ENCODE results near the gene DHDH. TPM values are rescaled to one million over a fixed set of nuclear protein-coding genes. Genes with fewer than 3 reads are reported as not detected.

DHDH gene
- total RNA-seq, 1 donor from 2014 or later, result 1.0 TPM

- H3K4me3 Mint-ChIP-seq (ENCODE audit: unreplicated experiment), result peak within 1 kb of the TSS; percentile 93
- H3K27me3 Mint-ChIP-seq (ENCODE audit: unreplicated experiment), result peaks cover 3% of the 10 kb centered on the region
- H3K27ac Mint-ChIP-seq (ENCODE audit: unreplicated experiment), result peak within 1 kb of the TSS; percentile 94
- H3K4me1 Mint-ChIP-seq (ENCODE audit: unreplicated experiment), result peaks cover 29% of the 10 kb centered on the region
- H3K36me3 Mint-ChIP-seq (ENCODE audit: low read depth, unreplicated experiment), result peaks cover 22% of the 10 kb centered on the region
- no peaks in the 10 kb centered on the region for H3K9me3 Mint-ChIP-seq (ENCODE audit: unreplicated experiment)
- DNase-seq (ENCODE audit: low spot score), result peak; percentile 97
- no peak for TF ChIP-seq CTCF (IDR thresholded peaks at IDR 0.05; ENCODE audit: unreplicated experiment)
These were observed 21.3 kb downstream of the DHDH start, which contains the start of gene BAX for GRCh38 chr19:48954595-48955307. Gene BAX (plus strand): TSS chr19:48954875. CDS start chr19:48954929, 54 bp downstream.

DNA sequence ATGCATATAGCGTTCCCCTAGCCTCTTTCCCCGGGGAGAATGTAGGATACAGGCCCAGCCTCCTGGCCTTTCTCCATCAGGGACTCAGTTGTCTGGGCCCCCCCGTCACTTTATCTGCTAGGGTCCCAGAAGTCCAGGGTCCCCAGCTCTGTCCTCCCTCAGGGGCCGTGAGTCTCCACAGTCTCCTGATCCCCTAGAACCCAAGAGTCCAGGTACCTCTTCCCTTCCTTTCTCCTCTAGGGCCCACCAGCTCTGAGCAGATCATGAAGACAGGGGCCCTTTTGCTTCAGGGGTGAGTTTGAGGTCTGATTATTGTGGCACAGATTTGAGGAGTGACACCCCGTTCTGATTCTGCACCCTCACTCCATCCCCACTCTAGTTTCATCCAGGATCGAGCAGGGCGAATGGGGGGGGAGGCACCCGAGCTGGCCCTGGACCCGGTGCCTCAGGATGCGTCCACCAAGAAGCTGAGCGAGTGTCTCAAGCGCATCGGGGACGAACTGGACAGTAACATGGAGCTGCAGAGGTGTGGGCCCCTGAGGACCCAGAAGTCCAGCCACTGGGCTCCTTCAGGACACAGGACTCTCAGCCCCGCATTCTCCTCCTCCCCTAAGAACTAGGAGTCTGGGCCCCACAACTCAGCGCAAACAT, 21.9 kb downstream of the DHDH start:
- DNase-seq (ENCODE audit: low spot score), result no peak
- H3K27me3 Mint-ChIP-seq (ENCODE audit: unreplicated experiment), result peaks cover 3% of the 10 kb centered on the region
- H3K4me1 Mint-ChIP-seq (ENCODE audit: unreplicated experiment), result peaks cover 22% of the 10 kb centered on the region
- peaks cover 22% of the 10 kb centered on the region for H3K36me3 Mint-ChIP-seq (ENCODE audit: low read depth, unreplicated experiment)
- no peaks in the 10 kb centered on the region for H3K9me3 Mint-ChIP-seq (ENCODE audit: unreplicated experiment)
- no peak for TF ChIP-seq CTCF (IDR thresholded peaks at IDR 0.05; ENCODE audit: unreplicated experiment)
- peak overlapping the region; percentile 94 for H3K27ac Mint-ChIP-seq (ENCODE audit: unreplicated experiment)
- H3K4me3 Mint-ChIP-seq (ENCODE audit: unreplicated experiment), result peak overlapping the region; percentile 93

DNA sequence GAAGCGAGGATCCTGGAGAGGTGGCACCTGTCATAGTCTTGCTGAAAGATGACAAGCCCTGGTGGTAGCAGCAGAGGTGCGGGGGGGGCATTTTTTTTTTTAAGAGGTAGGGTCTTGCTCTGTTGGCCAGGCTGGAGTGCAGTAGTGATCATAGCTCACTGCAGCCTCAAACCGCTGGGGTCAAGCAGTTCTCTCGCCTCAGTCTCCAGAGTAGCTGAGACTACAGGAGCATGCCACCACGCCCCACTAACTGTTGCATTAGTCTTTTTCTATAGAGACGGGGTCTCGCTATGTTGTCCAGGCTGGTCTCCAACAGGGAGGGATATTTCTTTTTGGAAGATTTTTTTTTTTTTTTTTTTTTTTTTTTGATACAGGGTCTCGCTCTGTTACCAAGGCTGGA, 24.5 kb downstream of the DHDH start:
- no peak for DNase-seq (ENCODE audit: low spot score)
- Mint-ChIP-seq H3K27me3 (ENCODE audit: unreplicated experiment) (peaks cover 10% of the 10 kb centered on the region), H3K4me3 (ENCODE audit: unreplicated experiment) (peak overlapping the region; percentile 72), H3K27ac (ENCODE audit: unreplicated experiment) (no peak overlapping the region), H3K36me3 (ENCODE audit: low read depth, unreplicated experiment) (peaks cover 26% of the 10 kb centered on the region), H3K4me1 (ENCODE audit: unreplicated experiment) (peaks cover 33% of the 10 kb centered on the region), H3K9me3 (ENCODE audit: unreplicated experiment) (no peaks in the 10 kb centered on the region)
- no peak for TF ChIP-seq CTCF (IDR thresholded peaks at IDR 0.05; ENCODE audit: unreplicated experiment)

DNA sequence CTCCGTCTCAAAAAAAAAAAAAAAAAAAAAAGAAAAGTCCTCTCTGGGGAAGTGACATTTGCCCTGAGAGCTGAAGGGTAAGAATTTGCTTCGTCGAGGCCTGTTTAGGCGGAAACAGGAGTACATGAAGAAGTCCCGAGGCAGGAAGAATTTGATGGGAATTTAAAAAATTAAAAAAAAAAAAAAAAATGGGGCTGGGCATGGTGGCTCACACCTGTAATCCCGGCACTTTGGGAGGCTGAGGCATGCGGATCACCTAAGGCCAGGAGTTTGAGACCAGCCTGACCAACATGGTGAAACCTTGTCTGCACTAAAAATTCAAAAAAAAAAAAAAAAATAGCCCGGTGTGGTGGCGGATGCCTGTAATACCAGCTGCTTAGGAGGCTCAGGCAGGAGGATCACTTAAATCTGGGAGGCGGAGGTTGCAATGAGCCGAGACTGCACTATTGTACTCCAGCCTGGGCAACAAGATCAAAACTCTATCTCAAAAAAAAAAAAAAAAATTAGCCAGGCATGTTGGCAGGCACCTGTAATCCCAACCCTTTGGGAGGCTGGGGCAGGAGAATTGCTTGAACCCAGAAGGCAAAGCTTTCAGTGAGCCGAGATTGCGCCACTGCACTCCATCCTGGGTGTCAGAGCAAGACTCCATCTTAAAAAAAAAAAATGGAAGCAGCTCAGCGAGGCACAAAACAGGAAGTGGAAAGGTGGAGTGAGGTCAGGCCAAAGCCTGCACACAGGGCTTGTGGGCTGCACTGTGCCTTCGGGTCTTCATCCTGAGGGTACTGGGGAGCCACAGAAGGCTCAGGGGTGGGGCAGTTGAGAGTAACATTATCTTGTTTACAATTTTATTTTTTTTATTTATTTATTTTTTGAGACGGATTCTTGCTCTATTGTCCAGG, 26.1 kb downstream of the DHDH start:
- DNase-seq (ENCODE audit: low spot score), result no peak
- Mint-ChIP-seq H3K9me3 (ENCODE audit: unreplicated experiment) (no peaks in the 10 kb centered on the region), H3K4me3 (ENCODE audit: unreplicated experiment) (no peak overlapping the region), H3K27ac (ENCODE audit: unreplicated experiment) (no peak overlapping the region), H3K36me3 (ENCODE audit: low read depth, unreplicated experiment) (peaks cover 26% of the 10 kb centered on the region), H3K27me3 (ENCODE audit: unreplicated experiment) (peaks cover 16% of the 10 kb centered on the region), H3K4me1 (ENCODE audit: unreplicated experiment) (peaks cover 44% of the 10 kb centered on the region)
- TF ChIP-seq CTCF (IDR thresholded peaks at IDR 0.05; ENCODE audit: unreplicated experiment), result no peak
